OCI-LY7 (cell line): ENCODE results near the gene TRIP12. TPM values are rescaled to one million over a fixed set of nuclear protein-coding genes. Genes with fewer than 3 reads are reported as not detected.
A peak's percentile ranks its signal among the peaks of the same experiment; 100 is the strongest.

Experiments used
- BruUV-seq: library from RNA; stranded (reverse); fragments of 400-500 nt; replicated peaks from 2 replicates; lab custom pipeline; 2021; lab: Mats Ljungman, UMichigan
- CTCF ChIA-PET: fragments of 300-600 bp; sonication (Branson Sonifier 250); formaldehyde crosslinking; loops from one replicate; lab custom pipeline; 2022; ENCODE audit warnings: antibody characterized with exemption; ENCODE audit not compliant: unreplicated experiment; lab: Charles Lee
- POLR2A ChIA-PET: fragments of 300-600 bp; sonication (Branson Sonifier 250); formaldehyde crosslinking; loops from one replicate; lab custom pipeline; 2022; ENCODE audit warnings: antibody characterized with exemption; lab: Charles Lee
- DNase-seq: peaks from one replicate; pipeline ENCODE4 v3.0.0-alpha.2; 2015; ENCODE audit warnings: low spot score
- H2AFZ ChIP-seq: fragments of 200-600 bp; sonication (generic), shearing (Covaris generic); 2 replicates; pipeline ENCODE4 v1.6.1; 2014; ENCODE audit warnings: mild to moderate bottlenecking, antibody characterized with exemption, low read length, moderate library complexity
- H3K27ac ChIP-seq: fragments of 200-600 bp; sonication (generic); 2 replicates; pipeline ENCODE4 v1.5.1; 2014; ENCODE audit warnings: mixed run types, low read depth, mild to moderate bottlenecking, moderate library complexity, low read length, inconsistent platforms; ENCODE audit not compliant: poor library complexity, severe bottlenecking
- H3K36me3 ChIP-seq: fragments of 200-600 bp; sonication (generic); 2 replicates; pipeline ENCODE4 v1.6.1; 2014; ENCODE audit warnings: mild to moderate bottlenecking, antibody characterized with exemption, low read length, moderate library complexity, mixed read lengths; ENCODE audit not compliant: insufficient read depth
- H3K4me1 ChIP-seq: fragments of 200-600 bp; sonication (generic); 2 replicates; pipeline ENCODE4 v1.5.1; 2014; ENCODE audit warnings: mild to moderate bottlenecking, low read length; ENCODE audit not compliant: insufficient read depth, poor library complexity, severe bottlenecking
- H3K4me2 ChIP-seq: fragments of 200-600 bp; sonication (generic); 2 replicates; pipeline ENCODE4 v1.6.1; 2014; ENCODE audit warnings: mild to moderate bottlenecking, low read length
- H3K4me3 ChIP-seq: fragments of 200-600 bp; sonication (generic); 2 replicates; pipeline ENCODE4 v1.5.1; 2014; ENCODE audit warnings: mild to moderate bottlenecking, low read depth, low read length; ENCODE audit not compliant: poor library complexity, severe bottlenecking
- H3K79me2 ChIP-seq: fragments of 200-600 bp; sonication (generic); 2 replicates; pipeline ENCODE4 v1.6.1; 2016; ENCODE audit warnings: low read depth, mild to moderate bottlenecking, low read length, moderate library complexity, mixed read lengths; ENCODE audit not compliant: insufficient read depth
- H3K9me2 ChIP-seq: fragments of 200-600 bp; sonication (generic); 2 replicates; pipeline ENCODE4 v1.6.1; 2016; ENCODE audit warnings: mild to moderate bottlenecking, low read length, mixed read lengths; ENCODE audit not compliant: insufficient read depth
- H3K9me3 ChIP-seq: fragments of 200-600 bp; sonication (generic); 2 replicates; pipeline ENCODE4 v1.6.1; 2014; ENCODE audit warnings: mild to moderate bottlenecking, mixed run types, low read length, mixed read lengths
- H4K20me1 ChIP-seq: fragments of 200-600 bp; sonication (generic); 2 replicates; pipeline ENCODE4 v1.6.1; 2014; ENCODE audit warnings: mild to moderate bottlenecking, antibody characterized with exemption, low read length, moderate library complexity, mixed read lengths; ENCODE audit not compliant: insufficient read depth
- EZH2phosphoT487 ChIP-seq: fragments of 200-600 bp; sonication (generic); IDR thresholded peaks from 2 replicates; pipeline ENCODE4 v1.6.1; 2018; ENCODE audit warnings: low read depth, borderline replicate concordance, mild to moderate bottlenecking, mixed run types, antibody characterized with exemption, low read length, moderate library complexity, mixed read lengths
- intact Hi-C: fragments of 100-400 bp; cut with micrococcal nuclease; formaldehyde crosslinking; loops from one replicate; pipeline ENCODE4 v1.10.0; 2022; ENCODE audit not compliant: unreplicated experiment
- total RNA-seq, 2 experiments: library from RNA; depleted of rRNA in 1 of 2; stranded (reverse); fragments of >200 nt in 1 of 2; shearing (Covaris generic) in 1 of 2; gene quantifications; 2 replicates each; pipeline ENCODE4 v1.2.3, GENCODE V29; 2014 to 2022
- TF ChIP-seq, protein P1 (sequence below): fragments of 200-600 bp; sonication (generic); conservative IDR thresholded peaks from 2 replicates; pipeline ENCODE4 v1.5.1; 2014; ENCODE audit warnings: mild to moderate bottlenecking, antibody characterized with exemption, low read length, moderate library complexity, mixed read lengths

TRIP12 gene
- total RNA-seq, 2 experiments from 2014 or later, result 80.0 to 185 TPM

DNA sequence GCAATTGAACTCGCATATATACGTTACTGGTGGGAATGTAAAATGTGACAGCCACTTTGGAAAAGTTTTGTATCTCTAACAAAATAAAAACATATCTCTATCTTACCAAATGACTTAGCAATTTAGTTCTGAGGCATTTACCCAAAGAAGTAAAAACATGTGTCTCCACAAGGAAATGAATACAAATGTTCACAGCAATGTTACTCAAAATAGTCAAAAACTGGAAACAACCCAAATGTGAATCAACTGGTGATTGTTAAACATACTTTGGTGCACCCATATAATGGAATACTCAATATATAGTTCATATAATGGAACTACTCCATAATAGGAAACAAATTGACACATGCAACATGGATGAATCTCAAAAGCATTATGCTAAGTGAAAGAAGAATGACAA, 137.0 kb downstream of the TRIP12 start:
- Histone ChIP-seq H4K20me1 (no peaks in the 10 kb centered on the region), H3K36me3 (peaks cover 68% of the 10 kb centered on the region), H3K9me3 (no peaks in the 10 kb centered on the region), H3K9me2 (no peaks in the 10 kb centered on the region), H3K4me1 (no peaks in the 10 kb centered on the region), H2AFZ (no peak overlapping the region), H3K4me2 (no peak overlapping the region), H3K79me2 (no peaks in the 10 kb centered on the region), H3K27ac (no peak overlapping the region), H3K4me3 (no peak overlapping the region)
- TSS peak; percentile 12 for BruUV-seq
- ChIA-PET POLR2A (no interaction called here), CTCF (no interaction called here)
- intact Hi-C loops, result loop anchor here (10.0 kb wide), 1 partner anchor 360 kb away; no protein-coding TSS in a partner anchor
- TF ChIP-seq EZH2phosphoT487, result no peak
- TF ChIP-seq, protein P1, sequence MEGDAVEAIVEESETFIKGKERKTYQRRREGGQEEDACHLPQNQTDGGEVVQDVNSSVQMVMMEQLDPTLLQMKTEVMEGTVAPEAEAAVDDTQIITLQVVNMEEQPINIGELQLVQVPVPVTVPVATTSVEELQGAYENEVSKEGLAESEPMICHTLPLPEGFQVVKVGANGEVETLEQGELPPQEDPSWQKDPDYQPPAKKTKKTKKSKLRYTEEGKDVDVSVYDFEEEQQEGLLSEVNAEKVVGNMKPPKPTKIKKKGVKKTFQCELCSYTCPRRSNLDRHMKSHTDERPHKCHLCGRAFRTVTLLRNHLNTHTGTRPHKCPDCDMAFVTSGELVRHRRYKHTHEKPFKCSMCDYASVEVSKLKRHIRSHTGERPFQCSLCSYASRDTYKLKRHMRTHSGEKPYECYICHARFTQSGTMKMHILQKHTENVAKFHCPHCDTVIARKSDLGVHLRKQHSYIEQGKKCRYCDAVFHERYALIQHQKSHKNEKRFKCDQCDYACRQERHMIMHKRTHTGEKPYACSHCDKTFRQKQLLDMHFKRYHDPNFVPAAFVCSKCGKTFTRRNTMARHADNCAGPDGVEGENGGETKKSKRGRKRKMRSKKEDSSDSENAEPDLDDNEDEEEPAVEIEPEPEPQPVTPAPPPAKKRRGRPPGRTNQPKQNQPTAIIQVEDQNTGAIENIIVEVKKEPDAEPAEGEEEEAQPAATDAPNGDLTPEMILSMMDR, result no peak
- DNase-seq, result no peak

DNA sequence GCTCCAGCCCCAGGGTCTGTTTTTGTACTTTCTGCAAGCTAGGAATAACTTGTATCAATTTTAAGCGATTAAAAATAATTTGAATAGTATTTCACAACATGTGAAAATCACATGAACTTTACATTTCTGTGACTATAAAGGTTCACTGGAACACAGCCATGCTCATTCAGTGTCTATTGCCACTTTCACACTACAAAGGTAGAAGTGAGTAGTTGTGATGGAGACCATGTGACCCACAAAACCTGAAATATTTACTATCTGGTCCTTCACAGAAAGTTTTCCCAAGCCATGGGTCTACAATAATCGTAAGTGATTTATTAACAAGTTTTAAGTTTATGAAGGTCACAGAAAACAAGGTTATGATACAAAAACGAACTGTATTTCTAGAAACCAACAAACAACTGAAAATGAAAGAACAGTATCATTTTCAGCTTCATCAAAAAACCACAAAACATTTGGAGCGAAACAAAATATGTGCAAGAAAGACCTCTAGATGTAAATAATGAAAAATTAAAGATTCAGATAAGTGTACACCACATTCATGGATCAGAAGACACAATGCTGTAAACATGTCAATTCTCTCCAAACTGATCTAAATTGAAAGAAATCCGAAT, 138.6 kb downstream of the TRIP12 start:
- DNase-seq, result no peak
- intact Hi-C loops, result loop anchor here (10.0 kb wide), 1 partner anchor 362 kb away; no protein-coding TSS in a partner anchor
- no TSS peak for BruUV-seq
- no peak overlapping the region for H3K4me3 ChIP-seq
- no peaks in the 10 kb centered on the region for H3K4me1 ChIP-seq
- H3K9me2 ChIP-seq, result no peaks in the 10 kb centered on the region
- no peak overlapping the region for H2AFZ ChIP-seq
- ChIA-PET POLR2A (interaction anchor here (0.7 kb wide), 1 partner anchor 52 kb away, joined by 3 read pairs; no protein-coding TSS in a partner anchor), CTCF (no interaction called here)
- H3K9me3 ChIP-seq, result no peaks in the 10 kb centered on the region
- TF ChIP-seq, protein P1, result no peak
- TF ChIP-seq EZH2phosphoT487, result no peak
- no peaks in the 10 kb centered on the region for H4K20me1 ChIP-seq
- no peak overlapping the region for H3K4me2 ChIP-seq
- H3K79me2 ChIP-seq, result no peaks in the 10 kb centered on the region
- no peak overlapping the region for H3K27ac ChIP-seq
- H3K36me3 ChIP-seq, result peaks cover 67% of the 10 kb centered on the region
